Hair follicle dermal papilla cell (primary cell): ENCODE data around the gene DCP2. TPM values are rescaled to one million over a fixed set of nuclear protein-coding genes. Genes with fewer than 3 reads are reported as not detected.

ENCODE experiments used
- total RNA-seq: library from RNA; depleted of rRNA; stranded (reverse); fragments of >200 nt; gene quantifications from 2 replicates; pipeline ENCODE4 v1.2.3, GENCODE V29; 2012

Gene DCP2
- 20.3 and 30.0 TPM in 2 replicates for total RNA-seq

GRCh38 chr5:112976432-112977309, at the start of gene DCP2:
Gene DCP2, plus strand, starts transcription at chr5:112976798. Its CDS starts 136 bp downstream, at chr5:112976934.

Other genes starting within 250 kb of the DCP2 start
- 70.7 and 76.9 TPM in 2 replicates for gene APC, start 238.9 kb upstream of the DCP2 start, total RNA-seq
- 33.2 and 41.9 TPM in 2 replicates for gene SRP19, start 115.5 kb upstream of the DCP2 start, total RNA-seq
- gene REEP5, start 54.6 kb upstream of the DCP2 start, total RNA-seq: 38.5 and 43.8 TPM in 2 replicates